GM21367 (cell line): ENCODE measurements around the gene PAIP2.
"Not testable (repeated sequence)": the region's sequence is repeated elsewhere in the genome, so short reads cannot be mapped to it uniquely, and the experiment has no call there.

ENCODE experiments used
- ATAC-seq: cut with Tn5 transposase; IDR thresholded peaks from one replicate; pipeline ENCODE4 v1.9.1; 2021; ENCODE audit not compliant: unreplicated experiment

PAIP2 gene

DNA sequence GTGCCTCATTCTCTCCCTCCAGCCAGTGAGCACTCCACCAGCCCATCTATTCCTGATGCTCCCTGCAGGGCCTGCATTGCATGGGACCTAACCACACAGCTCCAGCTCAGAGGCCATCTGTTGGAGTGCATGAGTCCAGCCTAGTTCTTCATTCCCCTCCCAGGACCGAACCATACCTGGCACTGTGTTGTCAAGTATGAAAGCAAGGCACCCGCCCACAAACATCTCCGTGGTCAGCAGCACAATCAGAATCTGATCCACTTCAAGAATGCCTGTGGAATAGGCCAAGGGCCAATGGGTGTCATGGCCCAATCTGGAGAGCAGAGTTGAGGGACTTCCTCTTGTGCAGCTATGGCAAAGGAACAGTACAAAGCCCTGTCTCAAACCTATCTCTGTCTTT is 35.6 kb downstream of the PAIP2 start:
- no peak for ATAC-seq

DNA sequence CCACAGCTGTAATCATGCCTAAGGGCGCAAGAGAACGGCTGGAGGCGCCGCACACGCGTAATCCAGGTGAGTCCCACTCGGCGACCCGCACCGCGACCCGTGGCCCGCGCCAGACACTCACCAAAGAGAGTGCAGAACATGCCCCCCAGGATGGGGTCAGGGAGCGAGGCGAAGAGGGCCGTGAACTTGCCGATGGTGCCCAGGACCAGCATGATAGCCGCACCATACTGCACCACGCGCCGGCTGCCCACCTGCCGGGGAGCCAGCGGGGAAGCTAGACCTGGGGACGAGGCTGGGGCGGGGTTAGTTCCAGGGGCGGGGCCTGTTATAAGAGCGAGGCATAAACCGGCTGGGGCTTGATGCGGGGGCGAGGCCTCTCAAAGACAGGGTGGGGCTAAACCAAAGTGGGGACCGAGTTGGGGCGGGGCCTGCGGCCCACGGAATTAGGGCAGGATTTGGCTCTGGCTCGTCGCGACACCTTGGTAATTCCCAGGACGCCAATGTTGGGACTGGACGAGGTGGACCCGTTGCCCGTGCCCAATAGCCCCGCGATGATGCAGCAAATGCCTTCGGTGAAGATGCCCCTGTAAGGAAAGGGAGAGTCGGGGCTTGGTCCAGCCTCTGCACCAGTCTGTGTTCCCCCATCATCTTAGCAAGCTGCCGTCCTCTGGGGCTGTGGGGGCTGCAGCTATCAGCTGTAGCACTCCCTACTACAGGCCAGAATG is 36.6 kb downstream of the PAIP2 start:
- ATAC-seq: no peak

DNA sequence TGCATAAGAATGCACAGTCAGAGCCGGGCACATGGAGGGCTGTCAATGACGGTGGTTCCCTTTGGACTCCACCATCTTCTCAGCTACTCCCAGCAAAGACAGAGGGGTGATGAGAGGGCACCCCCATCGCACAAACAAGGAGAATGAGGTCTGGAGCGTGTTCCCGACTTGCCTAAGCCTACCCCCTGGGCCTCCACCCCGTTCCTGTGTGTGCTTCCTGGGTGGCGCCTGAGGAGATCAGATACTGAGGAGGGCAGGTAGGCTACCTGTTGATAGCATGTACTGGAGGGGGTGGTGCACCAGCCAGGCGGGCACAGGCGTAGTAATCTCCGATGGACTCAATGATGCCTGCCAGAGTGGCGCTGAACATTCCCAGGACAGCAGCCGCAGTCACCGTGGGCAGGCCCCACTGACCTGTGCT is 37.3 kb downstream of the PAIP2 start:
- no peak for ATAC-seq

DNA sequence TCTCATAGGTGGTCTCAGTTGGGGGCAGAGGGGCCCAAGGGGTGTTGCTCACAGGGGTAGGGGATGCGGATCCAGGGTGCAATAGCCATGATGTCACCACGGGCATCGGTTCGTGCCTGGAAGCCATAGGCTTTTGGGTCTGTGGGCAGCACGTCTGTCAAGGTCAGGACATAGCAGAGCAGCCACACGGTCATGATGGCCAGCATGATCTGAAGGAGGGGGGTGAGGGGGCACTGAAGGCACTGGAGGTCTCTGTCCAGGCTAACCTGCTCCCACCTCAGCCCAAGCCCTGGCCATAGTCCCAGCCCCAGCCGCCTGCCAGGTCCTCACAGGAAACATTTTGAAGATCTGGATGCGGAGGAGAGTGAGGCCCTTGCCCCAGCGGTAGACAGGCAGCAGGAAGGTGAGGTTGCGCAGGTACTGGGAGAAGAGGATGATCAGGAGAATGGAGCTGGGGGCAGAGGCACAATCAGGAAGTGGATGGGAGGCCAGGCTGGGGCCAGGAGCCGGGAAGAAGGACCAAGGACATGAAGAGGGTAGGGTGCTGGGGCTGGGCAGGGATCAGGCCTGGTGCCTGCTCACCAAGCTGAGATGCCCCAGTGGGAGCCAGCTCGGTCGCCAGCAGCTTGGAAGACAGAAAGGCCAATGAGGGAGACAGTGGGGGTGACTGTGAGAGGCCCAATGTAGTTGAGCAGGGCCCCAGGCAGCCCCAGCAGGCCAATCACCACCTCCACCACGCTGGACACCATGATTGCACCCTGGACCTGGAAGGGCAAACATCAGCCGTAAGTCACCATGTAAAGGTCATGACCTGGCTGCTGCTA is 38.2 kb downstream of the PAIP2 start:
- no peak for ATAC-seq

DNA sequence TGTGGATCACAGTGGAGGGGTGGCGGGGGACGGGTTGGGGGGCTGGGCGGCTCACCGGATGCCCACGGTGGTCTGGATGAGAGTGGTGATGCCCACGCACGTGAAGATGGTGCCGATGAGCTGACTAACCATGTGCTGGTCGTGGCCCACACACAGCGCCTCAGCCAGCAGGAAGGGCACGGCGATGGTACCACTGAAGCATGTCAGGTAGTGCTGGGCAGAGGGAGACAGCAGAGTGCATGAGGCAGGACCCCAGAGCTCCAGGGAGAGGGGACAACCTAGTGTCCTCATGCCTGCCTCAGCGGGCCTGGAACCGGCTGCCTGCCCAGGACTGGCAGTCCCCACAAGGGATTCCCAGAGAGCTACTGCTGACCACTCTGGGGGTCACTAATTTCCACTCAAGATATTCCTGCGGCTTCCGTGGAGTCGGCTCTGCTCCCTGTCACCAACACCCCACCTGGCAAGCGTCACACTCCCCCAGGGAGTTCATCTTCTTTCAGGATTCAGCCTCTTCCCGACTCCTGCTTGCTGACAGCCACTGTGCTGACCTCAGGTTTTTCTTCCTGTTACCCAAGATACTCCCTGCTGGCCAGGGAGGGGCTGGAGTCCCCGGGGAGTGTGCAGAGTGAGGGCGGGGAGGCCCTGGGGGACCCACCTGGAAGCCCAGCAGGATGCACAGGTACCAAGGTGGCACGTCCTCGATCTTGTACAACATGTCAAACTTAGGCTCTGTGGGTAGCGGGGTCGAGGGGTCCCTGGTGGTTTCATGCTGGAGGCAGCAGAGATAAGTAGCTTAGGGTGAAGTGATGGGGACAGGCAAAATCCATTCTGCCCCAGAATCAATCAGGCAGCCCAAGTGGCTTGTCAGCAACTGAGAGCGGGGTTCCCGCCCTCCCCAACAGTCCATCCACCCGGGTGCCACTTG is 40.4 kb downstream of the PAIP2 start:
- ATAC-seq: no peak

DNA sequence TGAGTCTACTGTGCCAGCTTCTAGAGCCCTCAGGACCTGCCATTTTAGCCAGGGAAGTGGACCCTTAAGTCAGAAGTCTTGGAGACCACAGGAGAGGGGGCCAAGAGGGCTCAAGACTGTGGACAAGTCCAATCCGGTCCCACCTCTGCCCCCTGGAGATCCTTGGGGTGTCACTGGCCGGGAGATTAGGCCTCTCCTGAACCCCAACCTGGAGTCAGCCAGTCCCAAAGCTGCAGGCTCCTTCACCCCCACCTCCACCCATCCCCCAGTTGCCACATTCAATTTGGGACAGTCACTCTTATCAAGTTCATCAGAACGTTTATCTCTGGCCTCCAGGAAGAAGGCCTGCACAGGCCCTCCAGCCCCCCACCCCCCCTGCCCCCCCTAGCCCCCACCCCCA is 41.2 kb downstream of the PAIP2 start:
- ATAC-seq: no peak

DNA sequence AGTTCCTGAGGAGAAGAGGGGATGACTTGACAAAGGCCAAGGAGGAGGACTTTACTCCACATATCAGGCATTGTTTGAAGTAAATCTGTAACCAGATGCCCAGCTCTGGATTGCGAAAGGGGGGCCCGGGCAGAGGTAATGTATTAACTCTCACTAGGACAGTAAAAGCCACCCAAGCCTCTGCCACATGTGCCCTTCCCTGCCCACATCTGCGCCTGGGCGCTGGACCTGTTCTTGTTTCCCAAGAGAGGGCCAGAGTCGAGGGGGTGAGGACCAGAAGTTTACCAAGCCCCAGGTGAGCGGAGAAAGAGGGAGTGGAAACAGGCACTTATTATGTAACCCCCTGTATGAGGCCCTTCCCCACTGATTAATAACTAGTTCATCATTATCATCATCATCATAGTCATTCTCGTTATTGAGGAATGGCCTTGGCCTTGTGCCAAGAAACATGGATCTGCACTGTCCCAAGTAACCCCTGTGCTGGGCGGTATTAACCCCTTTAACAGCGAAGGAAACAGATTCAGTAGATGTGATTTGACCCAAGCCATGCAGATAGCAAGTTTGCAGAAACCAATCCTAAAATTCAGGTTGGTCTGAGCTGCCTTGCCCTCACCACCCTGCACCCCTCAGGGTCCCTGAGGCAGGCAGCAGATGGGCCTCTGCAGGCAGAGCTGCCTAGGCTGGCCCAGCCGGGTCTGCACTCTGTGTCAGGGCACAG is 41.8 kb downstream of the PAIP2 start, which contains the start of gene SLC23A1:
Gene SLC23A1, minus strand, starts transcription at position 23 of the 718 bp plus-strand sequence. CDS start 44 bp downstream, outside the sequence.
- no peak for ATAC-seq

DNA sequence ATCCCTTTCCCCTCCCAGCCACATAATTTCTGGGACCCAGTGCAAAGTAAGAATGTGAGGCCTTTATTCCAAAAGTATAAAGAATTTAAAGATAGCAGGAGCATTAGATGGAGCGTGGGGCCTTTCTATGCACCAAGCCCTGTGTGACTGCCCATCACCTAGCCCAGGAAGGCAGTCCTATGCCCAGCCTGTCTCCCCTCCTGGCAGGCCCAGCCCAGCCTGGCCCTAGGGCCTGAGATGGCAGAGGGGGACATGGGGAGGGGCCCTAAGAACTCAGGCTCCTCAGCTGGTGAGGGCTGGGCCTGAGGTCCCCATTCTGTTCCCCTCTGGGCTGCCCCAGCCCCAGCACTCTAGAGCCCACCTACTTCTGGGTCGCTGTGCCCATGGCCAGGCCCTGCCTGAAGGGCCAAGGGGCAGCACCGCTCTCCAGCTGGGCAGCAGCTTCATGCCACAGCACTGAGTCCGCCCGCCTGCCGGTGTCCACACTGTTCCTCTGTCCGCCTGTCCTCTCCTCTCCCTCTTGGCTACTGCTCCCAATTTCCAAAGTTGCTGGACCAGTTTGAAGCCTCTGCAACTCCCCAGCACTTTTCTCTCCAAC is 42.4 kb downstream of the PAIP2 start:
- ATAC-seq: no peak

DNA sequence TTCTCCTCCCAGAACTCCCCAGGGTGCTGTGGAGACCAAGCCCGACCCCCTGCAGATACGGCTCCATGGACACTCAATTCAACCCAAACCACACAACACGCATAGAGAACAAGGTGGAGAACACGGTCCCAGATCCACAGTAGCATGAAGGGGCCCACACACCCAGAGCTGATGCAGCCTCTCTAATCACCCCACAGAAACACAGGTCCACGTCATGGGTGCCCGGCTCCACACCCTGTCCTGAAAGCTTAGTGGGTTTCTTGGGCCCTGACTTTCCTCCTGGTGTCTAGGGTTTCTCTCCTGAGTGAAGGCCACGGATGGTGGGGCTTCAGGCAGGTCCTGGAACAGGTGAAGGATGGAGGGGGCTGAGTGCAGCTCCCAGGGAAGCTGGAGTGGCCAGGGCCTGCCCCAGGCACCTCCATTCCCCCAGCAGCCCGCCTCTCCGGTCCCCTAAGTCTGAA is 43.0 kb downstream of the PAIP2 start:
- no peak for ATAC-seq

DNA sequence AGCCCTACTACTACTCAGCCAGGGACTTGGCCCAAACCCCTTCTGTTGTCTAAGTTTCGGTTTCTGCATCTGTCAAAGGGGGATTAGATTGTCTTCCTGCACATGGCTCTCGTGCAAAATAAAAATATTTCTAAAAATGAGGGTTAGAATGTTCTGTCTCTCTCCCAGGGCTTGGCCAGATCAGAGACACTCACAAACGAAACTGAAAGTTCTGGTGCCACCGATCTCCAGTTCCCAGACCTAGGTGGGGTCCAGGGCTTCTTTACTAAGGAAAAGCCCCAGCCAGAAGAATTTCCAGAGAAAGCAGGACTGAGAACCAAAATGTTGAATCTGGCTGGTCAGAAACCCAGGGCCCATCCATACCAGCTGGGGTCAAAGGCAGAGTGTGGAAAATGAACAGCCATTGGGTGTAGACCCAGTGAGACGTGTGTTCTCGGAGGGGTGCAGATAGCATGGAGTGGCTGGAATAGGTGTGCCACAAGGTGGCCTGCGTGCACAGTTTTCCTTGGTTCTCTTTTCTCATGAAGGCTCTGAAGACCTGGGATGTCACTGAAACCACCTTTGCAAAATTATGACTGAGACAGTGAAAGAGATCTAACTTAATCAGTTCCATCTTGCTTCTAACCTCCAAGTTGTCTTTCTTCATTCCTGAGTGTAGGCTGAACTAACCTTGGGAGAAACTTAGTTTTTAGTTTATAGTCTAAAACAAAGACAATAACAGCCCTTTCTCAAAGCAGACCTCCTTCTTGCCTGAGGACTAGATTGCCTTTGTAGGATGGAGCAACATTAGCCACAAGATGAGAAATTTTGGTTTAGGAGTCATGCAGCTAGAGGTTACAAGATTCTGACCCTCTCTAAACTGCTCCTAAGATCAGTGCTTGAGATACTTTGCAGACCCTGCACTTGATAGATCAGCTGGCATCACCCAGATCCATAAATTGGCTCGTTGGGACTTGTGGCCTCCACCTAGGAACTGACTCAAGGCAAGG is 43.7 kb downstream of the PAIP2 start:
- no peak for ATAC-seq

DNA sequence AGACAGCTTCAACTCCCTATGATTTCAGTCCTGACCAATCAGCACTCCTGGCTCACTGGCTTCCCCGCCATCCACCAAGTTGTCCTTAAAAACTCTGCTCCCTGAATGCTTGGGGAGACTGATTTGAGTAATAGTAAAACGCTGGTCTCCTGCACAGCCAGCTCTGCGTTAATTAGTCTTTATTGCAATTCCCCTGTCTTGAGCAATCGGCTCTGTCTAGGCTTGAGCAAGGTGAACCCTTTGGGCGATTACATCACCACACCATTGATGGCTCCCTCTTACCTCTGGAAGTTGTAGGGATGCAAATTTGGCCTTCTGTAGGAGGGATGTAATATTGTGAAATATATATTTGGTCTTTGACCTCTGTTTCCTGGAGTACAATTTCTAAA is 44.4 kb downstream of the PAIP2 start:
- ATAC-seq: no peak

DNA sequence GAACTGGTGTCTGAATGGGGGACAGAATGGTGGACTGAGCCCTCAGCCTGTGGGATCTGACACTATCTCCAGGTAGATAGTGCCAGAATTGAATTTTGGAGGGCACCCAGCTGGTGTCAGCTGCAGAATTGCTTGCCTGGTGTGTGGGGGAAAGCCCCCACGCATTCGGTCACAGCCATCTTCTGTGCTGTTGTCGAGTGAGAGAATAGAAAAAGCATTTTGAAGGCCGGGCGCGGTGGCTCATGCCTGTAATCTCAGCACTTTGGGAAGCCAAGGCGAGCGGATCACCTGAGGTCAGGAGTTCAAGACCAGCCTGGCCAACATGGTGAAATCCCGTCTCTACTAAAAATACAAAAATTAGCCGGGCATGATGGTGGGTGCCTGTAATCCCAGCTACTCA is 45.3 kb downstream of the PAIP2 start:
- ATAC-seq: not testable (repeated sequence)

DNA sequence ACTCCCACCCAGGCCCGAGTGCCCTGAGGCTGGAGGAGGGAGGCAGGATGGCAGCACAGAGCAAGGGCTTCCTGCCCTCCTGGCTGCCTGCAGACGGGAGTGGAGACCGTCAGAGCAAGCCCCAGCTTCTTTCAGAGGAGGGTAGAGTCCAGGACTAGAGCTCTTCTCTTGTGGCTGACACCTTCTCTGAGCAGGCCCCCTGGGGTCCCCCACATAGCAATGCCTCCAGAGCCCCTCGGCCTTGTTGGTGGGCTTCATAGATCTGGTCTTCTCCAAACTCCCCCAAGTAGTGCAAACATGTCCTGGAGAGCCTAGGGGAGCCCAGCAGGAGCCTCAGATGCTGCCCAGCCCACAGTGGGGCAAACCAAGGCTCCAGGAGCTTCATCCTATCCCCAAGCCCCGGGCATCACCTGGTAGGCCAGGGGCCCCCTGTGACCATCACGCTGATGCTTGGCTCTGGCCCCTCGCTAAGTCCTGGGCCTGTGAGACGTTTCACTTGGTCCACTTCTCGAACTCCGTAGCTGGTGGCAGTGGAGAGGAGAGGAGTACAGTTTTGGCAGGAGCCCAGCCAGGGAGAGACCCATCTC is 46.0 kb downstream of the PAIP2 start:
- ATAC-seq: no peak

DNA sequence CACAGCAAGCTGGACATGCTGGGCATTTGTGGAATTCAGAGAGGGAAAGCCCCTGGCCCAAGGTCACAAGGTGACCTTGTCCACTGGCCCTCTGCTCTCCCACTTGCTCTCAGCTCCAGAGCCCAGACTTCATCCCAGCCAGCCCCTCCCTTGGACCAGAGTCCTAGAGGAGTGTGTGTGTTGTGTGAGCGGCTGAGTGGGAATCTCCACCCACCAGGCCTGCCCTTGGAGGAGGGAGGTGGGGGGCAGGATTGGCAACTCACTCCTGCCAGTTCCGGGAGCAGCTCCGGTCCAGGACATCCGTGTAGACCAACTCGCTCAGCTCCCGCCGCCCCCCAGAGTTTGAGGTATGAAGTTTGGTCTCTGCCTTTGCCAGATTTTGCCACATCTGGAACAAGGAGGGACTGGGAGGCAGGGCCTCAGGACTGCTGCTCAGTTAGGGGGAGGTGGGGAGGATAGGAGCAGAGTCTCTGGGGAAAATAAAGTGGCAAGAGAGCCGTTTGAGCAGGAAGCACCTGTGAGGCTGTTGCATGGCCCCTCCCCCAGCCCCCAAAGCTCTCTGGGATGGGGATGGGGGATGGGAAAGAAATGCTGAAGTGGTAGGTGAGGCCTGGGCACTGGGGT is 46.7 kb downstream of the PAIP2 start:
- no peak for ATAC-seq

DNA sequence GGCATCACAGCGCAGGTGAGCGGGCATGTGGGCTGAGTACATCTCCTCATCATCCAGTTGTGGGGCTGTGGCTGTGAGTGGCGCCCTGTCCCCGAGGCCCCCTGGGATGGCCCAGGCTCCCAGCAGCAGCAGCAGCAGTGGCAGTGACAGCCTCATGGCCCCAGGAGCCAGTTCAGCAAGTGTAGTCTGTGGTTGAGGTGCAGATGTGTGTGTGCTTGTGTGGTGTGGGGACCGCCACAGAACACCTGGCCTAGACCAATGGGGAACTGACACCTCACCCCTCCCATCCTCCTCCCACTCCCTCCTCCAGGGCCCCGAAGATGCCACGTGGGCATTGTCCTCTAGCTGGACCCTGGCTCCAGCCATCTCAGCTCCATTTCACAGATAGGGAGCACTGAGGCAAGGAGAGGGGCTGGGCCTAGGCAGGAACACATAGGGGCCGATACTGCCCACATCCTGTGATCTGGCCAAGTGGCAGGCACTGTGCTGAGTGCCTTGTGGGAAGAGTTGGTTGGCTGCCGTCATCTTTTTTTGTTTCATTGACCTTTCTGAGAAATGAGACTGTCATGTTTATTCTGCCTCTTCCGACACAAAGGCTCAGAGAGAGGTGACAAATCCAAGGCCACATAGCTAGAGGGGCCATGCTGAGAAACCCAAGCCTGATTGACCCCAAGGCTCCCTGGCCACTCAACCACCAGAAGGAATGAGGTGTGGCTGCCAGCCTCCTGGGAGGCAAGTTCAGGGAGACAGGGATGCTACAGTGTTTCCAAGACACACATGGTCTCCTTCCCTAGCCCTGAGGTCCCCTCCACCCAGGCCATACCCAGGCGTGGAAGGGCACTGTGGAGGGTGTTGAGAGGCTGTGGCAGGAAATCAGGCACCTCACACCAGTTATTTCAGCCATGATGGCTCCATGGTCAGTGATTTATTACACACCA is 48.3 kb downstream of the PAIP2 start, which contains the start of gene MZB1:
Gene MZB1, minus strand, starts transcription at position 213 of the 938 bp plus-strand sequence. Its CDS starts 57 bp downstream, at position 156.
- peak; percentile 37 for ATAC-seq

DNA sequence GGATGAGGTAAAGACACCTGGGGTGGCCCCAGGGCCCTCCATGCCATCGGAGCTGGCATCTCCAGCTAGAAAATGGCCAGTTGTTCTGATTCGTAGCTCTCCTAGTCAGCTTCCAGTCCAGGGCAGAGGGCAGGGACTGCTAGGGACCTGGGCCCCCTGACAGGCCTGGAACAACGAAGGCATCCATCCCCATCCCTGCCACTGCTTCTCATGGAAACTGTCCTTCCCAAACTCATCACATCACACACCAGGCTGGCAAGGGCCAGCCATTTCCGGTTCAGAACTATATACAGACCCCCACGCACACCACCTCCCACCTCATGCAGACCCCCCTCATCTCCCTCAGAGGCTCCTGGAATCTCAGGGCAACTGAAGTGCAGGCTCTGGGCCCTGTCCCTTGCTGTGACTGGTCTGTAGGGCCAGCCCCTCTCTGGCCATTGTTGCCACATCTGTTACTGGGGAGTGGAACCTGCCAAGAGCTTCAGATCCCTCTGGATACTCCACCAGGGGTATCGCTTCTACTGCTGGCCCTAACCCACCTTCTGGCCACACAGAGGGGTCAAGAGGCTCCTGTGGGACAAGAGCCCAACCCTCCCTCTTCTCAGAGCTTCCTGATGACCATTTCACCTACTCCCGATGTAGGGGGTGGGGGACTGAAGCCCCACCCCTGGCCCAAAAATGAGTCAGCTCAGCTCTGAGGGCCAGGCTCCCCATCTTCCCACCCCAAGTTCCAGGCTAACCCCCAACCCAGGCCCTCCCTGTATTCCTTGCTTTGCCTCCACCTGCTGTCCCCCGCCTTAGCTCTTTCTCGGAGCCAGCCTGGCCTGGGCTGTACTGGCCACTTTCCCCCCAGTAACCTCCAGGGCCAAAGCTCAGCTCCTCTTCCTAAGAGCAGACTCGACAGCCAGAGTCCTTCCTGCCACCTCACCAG is 49.2 kb downstream of the PAIP2 start:
- ATAC-seq: no peak
